Gastroesophageal sphincter (tissue), 3 donors: Measurements from ENCODE around the gene COX11.

Experiments used
- CTCF ChIP-seq, 4 experiments: fragments of 200-600 bp in 2 of 4; fragments of 450-650 bp in 2 of 4; sonication (generic) in 1 of 4; IDR thresholded peaks; one replicate each; pipeline ENCODE4 v1.5.1; 2017 to 2019; ENCODE audit warnings: antibody characterized with exemption in 4 of 4, mild to moderate bottlenecking in 2 of 4, moderate library complexity in 2 of 4
- POLR2A ChIP-seq, 2 donors: fragments of 450-650 bp; IDR thresholded peaks; one replicate each; pipeline ENCODE4 v1.6.1; 2017; ENCODE audit warnings: antibody characterized with exemption in 2 of 2, mild to moderate bottlenecking in 2 of 2, moderate library complexity in 1 of 2
- POLR2AphosphoS5 ChIP-seq: sonication (generic); formaldehyde crosslinking; IDR thresholded peaks from one replicate; pipeline ENCODE4 v1.6.1; 2017; ENCODE audit warnings: antibody characterized with exemption

GRCh38 chr17:54937426-54937825 is 31.0 kb downstream of the COX11 start:
- no peak for TF ChIP-seq POLR2A (IDR thresholded peaks at IDR 0.05)
- no peak for TF ChIP-seq CTCF (IDR thresholded peaks at IDR 0.05)
- no peak for TF ChIP-seq POLR2AphosphoS5
